GM21528 (cell line): ENCODE results near the gene VMO1.

Source experiments
- ATAC-seq: cut with Tn5 transposase; IDR thresholded peaks from one replicate; pipeline ENCODE4 v1.9.1; 2021; ENCODE audit warnings: mild to moderate bottlenecking, moderate library complexity; ENCODE audit not compliant: unreplicated experiment, low FRiP score

VMO1 gene

GRCh38 chr17:4766201-4766600 is 20.0 kb downstream of the VMO1 start:
- ATAC-seq: no peak

DNA sequence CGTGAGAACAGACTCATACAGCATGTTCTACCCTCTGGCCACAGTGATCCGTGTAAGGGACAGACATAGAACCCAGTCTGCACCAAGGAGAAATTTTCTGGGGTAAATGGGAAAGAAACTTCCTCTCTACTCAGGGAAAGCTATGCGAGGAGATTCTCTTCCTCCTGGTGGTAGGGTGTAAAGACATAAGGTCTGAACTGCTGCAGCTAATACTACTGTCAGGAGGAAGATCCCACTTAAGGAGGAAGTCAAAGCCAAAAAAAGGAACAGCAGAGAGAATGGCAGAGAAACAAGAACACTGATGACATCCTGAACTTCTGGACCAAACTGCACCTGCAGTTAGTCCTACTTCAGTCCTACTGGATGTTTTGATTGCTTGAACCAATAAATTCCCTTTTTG is 21.6 kb downstream of the VMO1 start:
- ATAC-seq: no peak

DNA sequence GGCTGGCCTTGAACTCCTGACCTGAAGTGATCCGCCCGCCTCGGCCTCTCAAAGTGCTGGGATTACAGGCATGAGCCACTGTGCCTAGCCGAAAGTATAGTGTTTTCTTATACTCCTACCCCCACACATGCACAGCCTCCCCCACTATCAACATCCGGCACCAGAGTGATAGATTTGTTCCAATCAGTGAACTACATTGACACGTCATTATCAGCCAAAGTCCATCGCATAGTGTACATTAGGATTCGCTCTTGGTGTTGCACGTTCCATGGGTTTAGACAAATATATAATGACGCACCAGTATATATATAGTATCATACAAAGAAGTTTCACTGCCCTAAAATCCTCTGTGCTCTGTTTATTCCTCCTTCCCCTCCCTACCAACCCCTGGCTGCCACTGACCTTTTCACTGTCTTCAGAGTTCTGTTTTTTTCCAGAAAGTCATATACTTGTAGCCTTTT is 26.4 kb downstream of the VMO1 start:
- no peak for ATAC-seq

DNA sequence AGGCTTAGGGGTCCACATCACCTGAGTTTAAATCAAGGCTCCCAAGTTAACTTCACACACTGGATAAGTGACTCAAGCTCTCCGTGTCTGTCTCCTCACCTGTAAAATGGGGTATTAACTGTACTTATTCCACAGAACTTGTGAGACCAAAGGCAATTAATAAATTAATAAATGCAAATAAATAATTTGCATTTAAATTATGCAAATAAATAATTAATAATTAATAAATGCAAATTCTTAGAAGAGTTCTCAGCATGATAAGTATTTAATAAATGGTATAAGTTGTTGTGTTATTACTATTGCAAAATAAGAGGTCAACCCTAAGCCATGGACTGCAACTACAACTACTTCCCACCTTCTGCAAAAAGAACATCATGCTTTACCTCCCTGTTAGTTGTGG is 32.8 kb downstream of the VMO1 start:
- no peak for ATAC-seq

GRCh38 chr17:4751932-4752331 is 34.2 kb downstream of the VMO1 start:
- ATAC-seq: no peak

- ATAC-seq: no peak
Measured at GRCh38 chr17:4750606-4751005, 35.6 kb downstream of the VMO1 start.

DNA sequence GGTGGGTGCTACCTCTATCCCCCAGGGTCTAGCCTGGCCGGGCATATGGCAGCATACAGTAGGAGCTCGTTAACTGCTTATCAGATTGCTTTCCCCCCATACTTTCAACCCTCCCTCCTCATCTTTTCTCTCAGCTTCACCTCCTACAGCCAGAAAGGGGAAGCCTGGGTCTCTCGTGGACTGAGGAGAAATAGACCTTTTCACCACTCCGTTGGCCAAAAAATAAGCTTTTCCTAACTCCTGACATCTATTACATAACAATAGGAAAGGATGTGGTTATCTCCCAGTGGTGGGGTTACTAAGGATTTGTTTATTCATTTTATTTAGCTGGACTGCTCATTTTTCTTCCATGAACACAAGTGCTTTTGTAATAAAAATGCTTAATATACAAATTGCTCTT is 37.5 kb downstream of the VMO1 start:
- no peak for ATAC-seq

- ATAC-seq: no peak
Measured at GRCh38 chr17:4747847-4748246, 38.3 kb downstream of the VMO1 start.

DNA sequence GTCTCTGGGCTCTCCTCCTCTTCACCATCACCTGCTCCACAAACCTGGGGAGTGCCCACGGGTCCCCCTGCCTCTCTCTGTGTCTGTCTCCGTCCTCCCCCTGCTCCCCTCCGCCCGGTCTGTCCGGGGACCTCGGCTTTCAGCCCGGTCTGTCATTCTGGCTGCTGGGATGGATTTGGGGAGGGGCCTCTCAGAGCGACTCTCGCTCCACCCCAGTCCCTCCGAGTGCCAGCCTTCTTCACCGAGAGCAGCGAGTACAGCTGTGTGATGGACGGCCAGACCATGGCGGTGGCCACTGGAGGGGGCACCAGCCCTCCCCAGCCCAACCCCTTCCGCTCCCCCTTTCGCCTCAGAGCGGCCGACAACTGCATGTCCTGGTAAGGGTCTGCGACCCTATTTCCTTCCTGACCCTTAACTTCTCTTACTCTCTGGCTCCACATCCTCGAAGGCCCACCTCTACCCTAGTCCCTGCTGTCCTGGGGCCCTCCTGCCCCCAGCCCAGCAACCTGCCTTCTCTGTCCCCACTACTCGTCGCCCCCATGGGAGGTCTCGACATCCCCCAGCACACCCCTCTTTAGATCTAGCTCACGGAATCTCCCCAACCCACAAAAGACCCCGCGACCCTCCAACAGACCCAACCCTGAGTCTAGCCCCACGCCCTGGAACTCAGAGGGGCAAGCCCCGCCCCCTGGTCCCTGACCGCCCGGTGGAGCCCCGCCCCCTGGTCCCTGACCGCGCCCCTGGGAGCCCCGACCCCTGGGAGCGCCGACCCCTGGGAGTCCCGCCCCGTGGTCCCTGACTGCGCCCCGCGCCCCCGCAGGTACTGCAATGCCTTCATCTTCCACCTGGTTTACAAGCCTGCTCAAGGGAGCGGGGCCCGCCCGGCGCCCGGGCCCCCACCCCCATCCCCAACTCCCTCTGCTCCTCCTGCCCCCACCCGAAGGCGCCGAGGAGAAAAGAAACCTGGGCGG is 40.9 kb downstream of the VMO1 start:
- ATAC-seq: no peak

- ATAC-seq: no peak
Measured at GRCh38 chr17:4743898-4744297, 42.3 kb downstream of the VMO1 start.

- ATAC-seq: no peak
Measured at GRCh38 chr17:4743216-4743615, 42.9 kb downstream of the VMO1 start.

GRCh38 chr17:4742629-4743028 is 43.5 kb downstream of the VMO1 start:
- no peak for ATAC-seq

- ATAC-seq: no peak
Measured at GRCh38 chr17:4742133-4742532, 44.0 kb downstream of the VMO1 start.

GRCh38 chr17:4741544-4741943 is 44.6 kb downstream of the VMO1 start:
- no peak for ATAC-seq

DNA sequence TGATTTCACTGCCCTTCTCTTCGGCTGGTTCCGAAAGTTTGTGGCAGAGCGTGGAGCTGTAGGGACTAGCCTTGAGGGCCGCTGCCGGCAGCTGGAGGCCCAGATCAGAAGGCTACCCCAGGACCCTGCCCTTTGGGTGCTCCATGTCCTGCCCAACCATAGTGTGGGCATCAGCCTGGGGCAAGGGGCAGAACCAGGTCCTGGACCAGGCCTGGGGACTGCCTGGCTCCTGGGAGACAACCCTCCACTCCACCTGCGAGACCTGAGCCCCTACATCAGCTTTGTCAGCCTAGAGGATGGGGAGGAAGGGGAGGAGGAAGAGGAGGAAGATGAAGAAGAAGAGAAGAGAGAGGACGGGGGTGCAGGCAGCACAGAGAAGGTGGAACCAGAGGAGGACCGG is 45.6 kb downstream of the VMO1 start:
- no peak for ATAC-seq

DNA sequence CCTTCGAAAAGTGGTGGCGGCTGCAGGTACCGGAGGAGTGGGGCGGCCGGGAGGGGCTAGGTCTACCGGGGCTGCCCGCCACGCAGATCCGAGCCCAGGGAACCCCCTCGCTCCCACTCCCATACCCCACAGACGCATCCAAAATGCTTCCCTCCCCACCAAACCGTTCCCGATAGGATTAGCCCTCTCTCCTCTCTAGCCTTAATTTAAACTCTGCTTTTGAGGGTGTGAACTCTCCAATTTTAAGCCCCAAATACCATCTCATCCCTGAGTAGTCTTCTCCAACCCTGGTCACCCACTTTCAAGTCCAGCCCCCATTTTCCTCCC is 46.2 kb downstream of the VMO1 start:
- ATAC-seq: no peak

DNA sequence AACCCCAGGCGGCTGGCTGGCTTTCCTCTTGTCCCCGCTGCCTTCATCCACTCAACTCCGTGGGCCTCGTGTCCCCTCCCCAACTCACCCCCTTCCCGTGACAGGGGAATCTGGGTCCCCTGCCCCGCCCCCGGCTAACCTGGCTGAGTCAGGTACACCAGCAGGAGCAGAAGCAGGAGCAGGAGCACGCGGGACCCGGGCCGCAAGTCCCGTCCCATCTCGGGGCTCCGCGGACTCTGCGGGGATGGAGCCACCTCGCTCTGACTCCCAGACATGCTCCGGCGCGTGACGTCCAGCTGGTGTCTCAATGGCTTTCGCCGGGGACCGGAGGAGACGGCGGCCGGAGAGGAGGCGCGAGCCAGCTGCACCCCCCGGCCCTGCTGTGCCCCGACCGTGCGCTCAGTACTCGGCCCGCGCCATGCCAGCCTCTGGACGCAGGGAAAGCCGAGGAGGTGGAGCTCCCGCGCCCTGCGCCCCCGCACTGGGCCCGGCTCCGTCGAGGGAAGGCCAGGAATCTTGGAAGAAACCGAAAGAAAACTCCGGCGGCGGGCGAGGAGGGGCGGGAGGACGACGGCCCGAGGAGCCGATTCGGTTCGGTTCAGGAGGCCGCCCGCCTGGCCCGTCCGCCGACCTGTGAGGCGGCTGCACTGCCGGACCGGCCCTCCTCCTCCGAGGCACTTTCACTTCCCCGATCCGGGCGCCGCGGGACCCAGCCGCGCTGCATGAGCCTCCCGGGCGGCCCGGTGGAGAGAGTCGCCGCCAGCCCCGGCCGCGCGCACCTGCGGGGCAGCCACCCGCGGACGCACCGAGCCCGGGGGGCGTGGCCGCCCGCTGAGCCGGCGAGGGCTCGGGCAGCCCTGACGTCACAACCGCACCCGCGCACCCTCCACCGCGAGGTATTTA is 46.8 kb downstream of the VMO1 start, which contains the start of the genes CXCL16 and ZMYND15:
Gene CXCL16 (minus strand): TSS at position 807 of the 903 bp plus-strand sequence. CDS start 589 bp downstream, at position 218.
Gene ZMYND15 (plus strand): TSS at position 712 of the 903 bp plus-strand sequence. CDS start 716 bp downstream, outside the sequence.
- no peak for ATAC-seq

GRCh38 chr17:4738136-4739121 is 47.7 kb downstream of the VMO1 start:
- ATAC-seq: no peak

GRCh38 chr17:4735876-4736651 is 50.1 kb downstream of the VMO1 start:
- ATAC-seq: no peak
